Measurements from ENCODE around the gene SLC12A3. TPM values are rescaled to one million over a fixed set of nuclear protein-coding genes. Genes with fewer than 3 reads are reported as not detected.

SLC12A3 gene
- total RNA-seq, 6 donors from 2014 or later = 0.06 to 0.61 TPM; not detected in 4

GRCh38 chr16:56855201-56855600 is 9.8 kb upstream of the SLC12A3 start:
- no peak for TF ChIP-seq CTCF (IDR thresholded peaks at IDR 0.05)
- 93 to 95% methylated on average over 4 to 6 of the region's 6 CpGs for WGBS, 2 donors
- ATAC-seq (ENCODE audit: low FRiP score in 2 of 2) (no peak), DNase-seq (no peak)
- H3K36me3 ChIP-seq = no peaks in the 10 kb centered on the region
- peaks cover 0 to 3% (median 0%) of the 10 kb centered on the region in 4 donors for H3K4me1 ChIP-seq
- H3K27me3 ChIP-seq = no peaks in the 10 kb centered on the region
- no peak overlapping the region for H3K4me3 ChIP-seq
- H3K9me3 ChIP-seq = no peaks in the 10 kb centered on the region
- H3K27ac ChIP-seq = no peak overlapping the region

GRCh38 chr16:56855946-56856345 is 9.1 kb upstream of the SLC12A3 start:
- DNase-seq (no peak), ATAC-seq (ENCODE audit: low FRiP score in 2 of 2) (no peak)
- H3K27me3 ChIP-seq = no peaks in the 10 kb centered on the region
- 77% methylated on average over 4 of the region's 4 CpGs for WGBS, 2 donors
- TF ChIP-seq POLR2A (IDR thresholded peaks at IDR 0.05) (no peak), POLR2AphosphoS5 (IDR thresholded peaks at IDR 0.05) (no peak), CTCF (IDR thresholded peaks at IDR 0.05) (no peak), EP300 (IDR thresholded peaks at IDR 0.05) (no peak)
- no peaks in the 10 kb centered on the region for H3K36me3 ChIP-seq
- H3K4me3 ChIP-seq = no peak overlapping the region
- no peak overlapping the region for H3K27ac ChIP-seq
- H3K9me3 ChIP-seq = no peaks in the 10 kb centered on the region
- peaks cover 0 to 10% (median 4%) of the 10 kb centered on the region in 4 donors for H3K4me1 ChIP-seq

- ATAC-seq (ENCODE audit: low FRiP score in 2 of 2) = no peak
- no peak for DNase-seq
- H3K27ac ChIP-seq = no peak overlapping the region
- H3K36me3 ChIP-seq = no peaks in the 10 kb centered on the region
- H3K9me3 ChIP-seq = no peaks in the 10 kb centered on the region
- H3K27me3 ChIP-seq = no peaks in the 10 kb centered on the region
- peaks cover 0 to 13% (median 12%) of the 10 kb centered on the region in 4 donors for H3K4me1 ChIP-seq
- WGBS, 2 donors = 67 to 68% methylated on average over 6 of the region's 6 CpGs
- no peak overlapping the region for H3K4me3 ChIP-seq
- TF ChIP-seq POLR2A (IDR thresholded peaks at IDR 0.05) = no peak
Observed at GRCh38 chr16:56856876-56857447, 8.0 kb upstream of the SLC12A3 start.

GRCh38 chr16:56858374-56858773 is 6.6 kb upstream of the SLC12A3 start:
- DNase-seq (peak; percentile 41 to 52), ATAC-seq (ENCODE audit: low FRiP score in 2 of 2) (peak in 1 of 2 donors; percentile 38)
- H3K4me1 ChIP-seq = peaks cover 0 to 20% (median 12%) of the 10 kb centered on the region in 4 donors
- no peaks in the 10 kb centered on the region for H3K36me3 ChIP-seq
- no peaks in the 10 kb centered on the region for H3K9me3 ChIP-seq
- H3K27me3 ChIP-seq = no peaks in the 10 kb centered on the region
- 68 to 88% methylated on average over 9 to 14 of the region's 14 CpGs for WGBS, 2 donors
- TF ChIP-seq EP300 (IDR thresholded peaks at IDR 0.05) (no peak), POLR2AphosphoS5 (IDR thresholded peaks at IDR 0.05) (no peak), POLR2A (IDR thresholded peaks at IDR 0.05) (no peak), CTCF (IDR thresholded peaks at IDR 0.05) (no peak)
- H3K27ac ChIP-seq = no peak overlapping the region
- H3K4me3 ChIP-seq = no peak overlapping the region

GRCh38 chr16:56859636-56860035 is 5.4 kb upstream of the SLC12A3 start:
- no peak for ATAC-seq (ENCODE audit: low FRiP score in 2 of 2)
- TF ChIP-seq POLR2A (IDR thresholded peaks at IDR 0.05) (no peak), CTCF (IDR thresholded peaks at IDR 0.05) (no peak), EP300 (IDR thresholded peaks at IDR 0.05) (no peak), POLR2AphosphoS5 (IDR thresholded peaks at IDR 0.05) (no peak)

More at GRCh38 chr16:56859636-56860035, 5.4 kb upstream of the SLC12A3 start:
- H3K9me3 ChIP-seq = no peaks in the 10 kb centered on the region
- no peak overlapping the region for H3K4me3 ChIP-seq
- H3K4me1 ChIP-seq = peaks cover 0 to 20% (median 12%) of the 10 kb centered on the region in 4 donors
- no peaks in the 10 kb centered on the region for H3K36me3 ChIP-seq
- no peak for DNase-seq
- WGBS, 2 donors = 72 to 96% methylated on average over 2 of the region's 2 CpGs
- no peak overlapping the region for H3K27ac ChIP-seq
- H3K27me3 ChIP-seq = no peaks in the 10 kb centered on the region
